GM18858 (cell line): Measurements from ENCODE around the gene CCDC43.
"Not testable (repeated sequence)": the region's sequence is repeated elsewhere in the genome, so short reads cannot be mapped to it uniquely, and the experiment has no call there.

Source experiments
- ATAC-seq: cut with Tn5 transposase; IDR thresholded peaks from one replicate; pipeline ENCODE4 v1.9.1; 2021; ENCODE audit not compliant: unreplicated experiment

The CCDC43 gene

GRCh38 chr17:44689477-44690217 is at the start of gene CCDC43:
TSS of gene CCDC43 (minus strand) at chr17:44689776. CDS start at chr17:44689753, 23 bp downstream.
- ATAC-seq: peak; percentile 63

GRCh38 chr17:44738214-44738906 is 48.8 kb upstream of the CCDC43 start:
- no peak for ATAC-seq

- ATAC-seq: no peak
Measured at GRCh38 chr17:44736551-44737240, 47.1 kb upstream of the CCDC43 start.

- no peak for ATAC-seq
Measured at GRCh38 chr17:44734272-44734671, 44.7 kb upstream of the CCDC43 start.

GRCh38 chr17:44733753-44734152 is 44.2 kb upstream of the CCDC43 start:
- ATAC-seq: no peak

- not testable (repeated sequence) for ATAC-seq
Measured at GRCh38 chr17:44726121-44726520, 36.5 kb upstream of the CCDC43 start.

GRCh38 chr17:44722254-44722653 is 32.7 kb upstream of the CCDC43 start:
- ATAC-seq: no peak

- ATAC-seq: no peak
Measured at GRCh38 chr17:44719444-44719843, 29.9 kb upstream of the CCDC43 start.

GRCh38 chr17:44708401-44709263 is 19.1 kb upstream of the CCDC43 start, which contains the start of gene DBF4B:
TSS of gene DBF4B (plus strand) at chr17:44708665. CDS start at chr17:44708821, 156 bp downstream.
- no peak for ATAC-seq

- ATAC-seq: no peak
Measured at GRCh38 chr17:44707755-44708400, 18.3 kb upstream of the CCDC43 start.

- not testable (repeated sequence) for ATAC-seq
Measured at GRCh38 chr17:44700288-44700687, 10.7 kb upstream of the CCDC43 start.

- ATAC-seq: no peak
Measured at GRCh38 chr17:44693609-44694008, 4.0 kb upstream of the CCDC43 start.

GRCh38 chr17:44690746-44691306 is 1.2 kb upstream of the CCDC43 start:
- not testable (repeated sequence) for ATAC-seq

GRCh38 chr17:44688675-44689476 is 700 bp downstream of the CCDC43 start:
- ATAC-seq: peak; percentile 13

GRCh38 chr17:44688200-44688599 is 1.4 kb downstream of the CCDC43 start:
- no peak for ATAC-seq

GRCh38 chr17:44687756-44688155 is 1.8 kb downstream of the CCDC43 start:
- no peak for ATAC-seq

GRCh38 chr17:44683303-44683702 is 6.3 kb downstream of the CCDC43 start:
- ATAC-seq: not testable (repeated sequence)

- no peak for ATAC-seq
Measured at GRCh38 chr17:44677136-44677535, 12.4 kb downstream of the CCDC43 start.

- no peak for ATAC-seq
Measured at GRCh38 chr17:44673893-44674292, 15.7 kb downstream of the CCDC43 start.
